ENCODE measurements around the gene ICAM1.

Gene ICAM1

GRCh38 chr19:10243606-10244005, 27.3 kb upstream of the ICAM1 start:
- no peak for DNase-seq (ENCODE audit: low read depth)

DNA sequence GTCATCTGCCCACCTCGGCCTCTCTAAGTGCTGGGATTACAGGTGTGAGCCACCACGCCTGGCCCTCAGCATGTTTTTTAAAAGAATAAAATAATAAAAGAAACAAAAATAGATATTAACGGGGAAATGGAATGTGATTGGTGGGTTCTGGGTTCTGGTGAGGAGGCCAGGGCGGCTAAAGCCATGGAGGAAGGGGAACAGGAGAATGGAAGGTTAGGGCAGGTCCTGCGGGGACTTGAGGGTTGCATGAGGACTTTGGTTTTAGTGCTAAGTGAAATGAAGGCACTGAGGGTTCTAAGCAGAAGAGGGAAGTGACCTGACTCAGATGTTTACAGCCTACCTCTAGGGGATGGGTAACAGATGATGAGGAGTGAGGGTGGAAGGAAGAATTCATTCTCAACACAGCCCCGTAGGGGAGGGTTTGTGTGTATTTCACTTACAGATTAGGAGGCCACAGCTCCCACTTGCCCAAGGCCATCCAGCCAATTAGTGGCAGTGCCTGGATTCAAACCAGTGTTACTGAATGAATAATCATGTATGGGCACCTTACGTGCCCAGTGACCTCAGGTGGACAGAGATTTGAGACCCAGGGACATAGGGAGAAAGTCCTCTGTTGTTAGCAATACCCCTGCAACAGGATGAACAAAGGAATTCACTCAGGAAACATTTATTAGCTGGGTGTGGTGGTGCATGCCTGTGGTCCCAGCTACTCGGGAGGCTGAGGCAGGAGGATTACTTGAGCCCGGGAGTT, 25.6 kb upstream of the ICAM1 start:
- DNase-seq (ENCODE audit: low read depth): no peak

DNA sequence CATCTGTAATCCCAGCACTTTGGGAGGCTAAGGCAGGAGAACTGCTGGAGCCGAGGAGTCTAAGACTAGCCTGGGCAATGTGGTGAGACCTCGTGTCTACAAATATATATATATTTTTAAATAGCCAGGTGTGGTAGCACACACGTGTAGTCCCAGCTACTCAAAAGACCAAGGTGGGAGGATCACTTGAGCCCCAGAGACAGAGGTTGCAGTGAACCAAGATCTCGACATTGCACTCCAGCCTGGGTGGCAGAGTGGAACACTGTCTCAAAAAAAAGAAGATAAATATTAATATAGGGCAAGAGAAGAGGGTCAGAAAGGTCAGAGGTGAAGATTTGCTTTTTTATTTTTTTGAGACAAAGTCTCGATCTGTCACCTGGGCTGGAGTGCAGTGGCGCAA, 24.4 kb upstream of the ICAM1 start:
- DNase-seq (ENCODE audit: low read depth): no peak

DNA sequence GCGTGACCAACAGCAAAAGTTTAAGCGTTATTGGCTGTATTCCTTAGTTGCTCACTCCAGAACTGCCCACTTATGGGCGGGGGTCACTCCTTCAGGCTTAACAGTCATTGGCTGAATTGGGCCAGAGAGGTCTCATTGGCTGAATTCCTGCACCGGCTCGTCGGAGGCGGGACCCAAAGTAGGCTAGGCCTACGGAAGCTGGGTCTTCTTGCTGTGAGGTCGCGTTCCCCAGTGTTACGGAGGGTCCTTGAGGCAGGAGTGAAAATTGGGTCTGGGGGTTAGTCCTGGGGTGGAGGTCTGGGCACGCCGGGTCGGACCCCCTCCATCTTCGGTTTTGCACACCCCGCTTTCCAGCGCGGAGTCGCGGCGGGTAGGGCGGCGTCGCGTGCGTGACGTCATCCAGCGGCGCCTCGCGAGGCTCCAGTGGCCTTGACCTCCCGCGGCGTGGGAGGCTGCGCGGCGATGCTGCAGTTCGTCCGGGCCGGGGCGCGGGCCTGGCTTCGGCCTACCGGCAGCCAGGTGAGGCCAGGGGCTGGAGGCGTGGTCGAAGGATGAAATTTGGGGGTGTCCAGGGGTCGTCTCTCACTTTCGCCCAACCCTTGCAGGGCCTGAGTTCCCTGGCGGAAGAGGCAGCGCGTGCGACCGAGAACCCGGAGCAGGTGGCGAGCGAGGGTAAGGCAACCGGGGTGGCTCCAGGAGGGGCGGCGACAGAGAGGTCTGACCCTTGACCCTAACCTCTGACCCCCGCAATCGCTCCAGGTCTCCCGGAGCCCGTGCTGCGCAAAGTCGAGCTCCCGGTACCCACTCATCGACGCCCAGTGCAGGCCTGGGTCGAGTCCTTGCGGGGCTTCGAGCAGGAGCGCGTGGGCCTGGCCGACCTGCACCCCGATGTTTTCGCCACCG, 18.9 kb upstream of the ICAM1 start, which contains the start of gene MRPL4:
TSS of gene MRPL4 (plus strand) at position 423 of the 903 bp plus-strand sequence. CDS start at position 463, 40 bp downstream.
- DNase-seq (ENCODE audit: low read depth): peak; percentile 95

DNA sequence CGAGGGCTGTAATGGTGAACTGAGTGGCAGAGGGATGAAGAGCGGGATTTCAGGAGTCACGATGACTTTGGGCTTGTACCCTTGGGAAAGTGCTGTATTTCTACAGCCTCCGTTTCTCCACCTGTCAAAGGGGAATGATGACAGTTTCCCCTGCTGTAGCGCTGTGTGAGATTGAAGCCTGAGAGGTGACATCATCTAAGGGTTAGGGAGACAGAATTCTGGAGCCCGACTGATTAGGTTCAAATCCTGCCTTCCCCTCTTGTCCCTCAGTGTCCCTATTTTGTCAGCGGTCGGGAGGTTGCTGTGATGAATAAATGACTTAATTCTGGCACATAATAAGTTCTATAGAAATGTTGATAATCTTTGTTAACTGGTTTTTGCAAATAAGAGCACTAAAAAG, 18.2 kb upstream of the ICAM1 start:
- no peak for DNase-seq (ENCODE audit: low read depth)

DNA sequence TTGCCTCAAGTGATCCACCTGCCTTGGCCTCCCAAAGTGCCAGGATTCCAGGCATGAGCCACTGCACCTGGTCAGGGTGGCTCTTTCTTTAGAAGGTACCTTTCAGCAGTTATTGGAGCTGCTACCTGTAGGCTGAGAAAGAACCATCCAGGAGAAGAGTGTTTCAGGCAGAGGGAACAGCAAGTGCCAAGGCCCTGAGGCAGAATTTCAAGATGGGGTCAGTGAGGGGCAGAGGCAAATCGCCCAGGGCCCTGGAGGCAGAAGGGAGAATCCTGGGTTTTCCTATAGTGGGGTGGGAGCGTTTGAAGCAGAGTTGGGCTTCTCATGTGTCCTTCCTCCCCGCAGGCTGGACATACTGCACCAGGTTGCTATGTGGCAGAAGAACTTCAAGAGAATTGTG, 16.7 kb upstream of the ICAM1 start:
- no peak for DNase-seq (ENCODE audit: low read depth)

DNA sequence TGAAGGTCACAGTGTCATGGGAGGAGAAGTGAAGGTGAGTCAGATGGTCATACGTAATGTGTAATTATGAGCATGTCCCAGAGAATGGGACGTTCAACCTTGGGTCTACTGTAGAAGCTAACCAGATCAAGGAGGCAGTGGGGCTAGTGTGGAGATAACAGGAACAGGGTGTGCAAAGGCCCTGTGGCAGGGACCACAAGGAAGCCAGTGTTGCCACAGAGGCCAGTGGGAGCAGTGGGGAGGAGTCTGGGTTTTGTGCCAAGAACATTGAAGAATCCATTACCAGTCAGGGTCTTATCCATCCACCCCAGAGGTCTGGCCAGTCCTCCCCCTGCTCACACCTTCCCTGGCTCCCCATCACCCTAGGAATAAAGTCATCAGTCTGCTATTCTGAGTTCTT, 15.6 kb upstream of the ICAM1 start:
- DNase-seq (ENCODE audit: low read depth): no peak

DNA sequence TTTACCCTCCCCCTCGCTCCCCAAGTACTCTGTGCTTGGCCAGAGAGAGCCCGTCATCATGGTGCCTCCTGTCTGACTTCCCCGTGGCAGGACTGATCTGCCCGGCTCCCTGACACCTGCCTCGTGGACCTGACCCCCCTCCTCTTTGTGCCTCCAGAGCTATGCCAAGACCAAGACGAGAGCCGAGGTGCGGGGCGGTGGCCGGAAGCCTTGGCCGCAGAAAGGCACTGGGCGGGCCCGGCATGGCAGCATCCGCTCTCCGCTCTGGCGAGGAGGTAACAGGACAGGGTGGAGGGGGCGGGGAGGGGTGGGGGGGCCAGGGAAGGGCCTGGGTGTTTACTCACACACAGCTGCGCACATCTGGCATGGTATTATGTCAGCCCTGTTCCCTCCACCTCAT, 14.4 kb upstream of the ICAM1 start:
- DNase-seq (ENCODE audit: low read depth): no peak

DNA sequence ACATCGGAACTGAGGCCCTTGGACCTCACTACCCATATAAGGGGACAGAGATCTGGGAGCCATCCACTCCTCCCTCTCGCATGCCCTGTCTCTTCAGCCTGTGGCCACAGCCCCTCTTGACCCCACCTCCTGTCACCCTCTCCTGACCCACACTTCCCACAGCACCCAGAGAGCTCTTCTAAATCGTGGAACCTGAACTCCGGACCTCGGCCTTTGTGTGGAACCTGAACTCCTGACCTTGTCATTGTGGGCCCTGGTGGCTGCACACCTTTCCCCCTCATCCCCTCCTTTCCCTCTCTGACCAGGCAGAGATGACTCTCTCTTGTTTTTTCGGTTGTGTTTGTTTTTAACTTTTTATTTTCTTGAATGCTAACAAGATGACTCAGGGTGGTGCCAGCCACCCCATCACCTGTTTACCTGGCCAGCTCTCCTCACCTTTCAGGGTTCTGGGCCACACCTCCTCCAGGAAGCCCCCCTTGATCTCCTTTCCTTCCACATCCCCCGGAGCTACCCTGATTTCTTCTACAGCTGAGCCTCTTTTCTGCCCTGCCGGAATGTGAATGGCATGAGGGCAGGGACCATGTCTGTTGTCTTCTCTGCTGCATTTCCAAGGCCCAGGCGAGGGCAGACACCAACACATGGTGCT, 13.8 kb upstream of the ICAM1 start:
- no peak for DNase-seq (ENCODE audit: low read depth)

- no peak for DNase-seq (ENCODE audit: low read depth)
These were observed 12.7 kb upstream of the ICAM1 start for GRCh38 chr19:10258080-10258710.

DNA sequence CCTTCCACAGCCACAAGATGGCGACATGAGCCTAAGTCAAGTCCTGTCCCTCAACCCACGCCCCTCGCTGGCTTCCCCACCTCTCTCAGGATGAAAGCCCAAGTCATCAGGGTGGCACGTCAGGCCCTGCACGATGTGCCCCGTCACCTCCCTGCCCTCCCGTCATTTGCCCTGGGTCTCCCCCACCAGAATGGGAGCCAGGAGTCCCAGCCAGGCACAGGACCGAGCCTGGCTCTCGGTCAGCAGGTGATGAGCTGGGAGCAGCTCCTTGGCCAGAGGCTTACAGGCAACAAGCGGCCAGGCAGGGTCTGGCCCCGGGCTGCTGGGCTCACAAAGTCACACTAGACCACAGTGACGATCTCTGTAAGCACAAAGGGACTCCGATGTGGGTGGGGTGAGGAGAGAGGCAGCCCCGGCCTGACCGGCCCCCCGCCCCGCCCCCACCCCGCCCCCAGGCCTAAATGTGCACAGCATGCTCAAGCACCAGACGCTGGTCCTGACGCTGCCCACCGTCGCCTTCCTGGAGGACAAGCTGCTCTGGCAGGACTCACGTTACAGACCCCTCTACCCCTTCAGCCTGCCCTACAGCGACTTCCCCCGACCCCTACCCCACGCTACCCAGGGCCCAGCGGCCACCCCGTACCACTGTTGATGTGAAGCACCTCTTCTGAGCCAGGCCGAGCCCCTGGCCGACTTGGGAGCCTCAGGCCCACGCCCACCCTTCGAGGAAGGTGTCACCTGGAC, 11.6 kb upstream of the ICAM1 start:
- DNase-seq (ENCODE audit: low read depth): peak; percentile 90

- peak; percentile 55 for DNase-seq (ENCODE audit: low read depth)
These were observed 10.8 kb upstream of the ICAM1 start for GRCh38 chr19:10260141-10260584.

DNA sequence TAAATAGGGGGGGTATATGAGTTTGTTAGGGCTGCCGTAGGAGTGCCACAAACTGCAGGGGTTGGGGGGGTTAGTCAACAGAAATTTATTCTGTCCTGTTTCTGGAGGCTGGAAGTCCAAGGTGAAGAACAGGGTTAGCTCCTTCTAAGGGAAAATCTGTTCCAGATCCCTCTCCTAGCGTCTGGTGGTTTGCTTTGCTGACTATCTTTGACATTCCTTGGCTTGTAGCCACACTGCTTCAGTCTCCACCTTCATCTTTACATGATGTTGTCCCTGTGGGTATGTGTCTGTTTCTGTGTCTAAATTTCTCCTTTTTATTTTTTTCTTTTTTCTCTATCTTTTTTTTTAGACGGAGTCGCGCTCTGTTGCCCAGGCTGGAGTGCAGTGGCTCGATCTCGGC, 8.1 kb upstream of the ICAM1 start:
- DNase-seq (ENCODE audit: low read depth): no peak

- no peak for DNase-seq (ENCODE audit: low read depth)
These were observed 4.2 kb upstream of the ICAM1 start for GRCh38 chr19:10266706-10267105.

DNA sequence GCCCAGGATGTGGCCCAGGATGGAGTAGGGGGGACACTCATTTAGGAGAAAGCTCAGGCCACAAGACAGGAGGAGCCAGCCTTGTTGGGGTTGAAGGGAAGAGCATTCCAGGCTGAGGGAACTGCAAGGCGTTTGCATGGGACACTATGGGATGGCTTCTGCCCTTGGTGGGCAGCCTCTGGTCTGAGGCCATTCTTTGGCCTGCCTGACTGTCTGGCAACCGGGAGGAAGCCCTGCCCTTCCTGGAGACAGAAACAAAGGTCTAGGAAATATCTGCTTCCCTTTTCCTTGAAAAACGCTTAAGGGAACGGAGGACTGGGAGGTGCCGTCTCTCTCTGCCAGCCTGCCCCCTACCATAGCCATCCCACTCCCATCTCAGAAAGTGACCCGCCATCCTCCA, 2.8 kb upstream of the ICAM1 start:
- no peak for DNase-seq (ENCODE audit: low read depth)

- DNase-seq (ENCODE audit: low read depth): peak; percentile 78
These were observed 1.4 kb upstream of the ICAM1 start for GRCh38 chr19:10269333-10270179.

DNA sequence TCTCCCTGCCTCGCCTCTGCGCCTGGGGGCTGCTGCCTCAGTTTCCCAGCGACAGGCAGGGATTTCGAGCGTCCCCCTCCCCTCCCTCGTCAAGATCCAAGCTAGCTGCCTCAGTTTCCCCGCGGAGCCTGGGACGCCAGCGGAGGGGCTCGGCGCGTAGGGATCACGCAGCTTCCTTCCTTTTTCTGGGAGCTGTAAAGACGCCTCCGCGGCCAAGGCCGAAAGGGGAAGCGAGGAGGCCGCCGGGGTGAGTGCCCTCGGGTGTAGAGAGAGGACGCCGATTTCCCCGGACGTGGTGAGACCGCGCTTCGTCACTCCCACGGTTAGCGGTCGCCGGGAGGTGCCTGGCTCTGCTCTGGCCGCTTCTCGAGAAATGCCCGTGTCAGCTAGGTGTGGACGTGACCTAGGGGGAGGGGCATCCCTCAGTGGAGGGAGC, 722 bp upstream of the ICAM1 start:
- no peak for DNase-seq (ENCODE audit: low read depth)

- DNase-seq (ENCODE audit: low read depth): no peak
These were observed 695 bp downstream of the ICAM1 start for GRCh38 chr19:10271543-10272086.

- no peak for DNase-seq (ENCODE audit: low read depth)
These were observed 3.7 kb downstream of the ICAM1 start for GRCh38 chr19:10274589-10274988.

Measured in stimulated activated CD4-positive, alpha-beta T cell treated with anti-CD3 and anti-CD28 coated beads, Interleukin-2, amount 100 ng/mL, for 4 hours (primary cell).